GM10266 (cell line): ENCODE measurements around the gene MGMT.

ENCODE experiments used
- DNase-seq: peaks from one replicate; pipeline ENCODE4 v3.0.0; 2012; ENCODE audit errors: extremely low spot score
- TF ChIP-seq, protein P1 (sequence below): IDR thresholded peaks from 2 replicates; pipeline ENCODE4 v1.5.1; 2012; ENCODE audit warnings: mild to moderate bottlenecking, low read depth; ENCODE audit not compliant: control insufficient read depth, insufficient read depth; ENCODE audit errors: missing control alignments

The MGMT gene

GRCh38 chr10:129444359-129444758 is 22.7 kb upstream of the MGMT start:
- TF ChIP-seq, protein P1, sequence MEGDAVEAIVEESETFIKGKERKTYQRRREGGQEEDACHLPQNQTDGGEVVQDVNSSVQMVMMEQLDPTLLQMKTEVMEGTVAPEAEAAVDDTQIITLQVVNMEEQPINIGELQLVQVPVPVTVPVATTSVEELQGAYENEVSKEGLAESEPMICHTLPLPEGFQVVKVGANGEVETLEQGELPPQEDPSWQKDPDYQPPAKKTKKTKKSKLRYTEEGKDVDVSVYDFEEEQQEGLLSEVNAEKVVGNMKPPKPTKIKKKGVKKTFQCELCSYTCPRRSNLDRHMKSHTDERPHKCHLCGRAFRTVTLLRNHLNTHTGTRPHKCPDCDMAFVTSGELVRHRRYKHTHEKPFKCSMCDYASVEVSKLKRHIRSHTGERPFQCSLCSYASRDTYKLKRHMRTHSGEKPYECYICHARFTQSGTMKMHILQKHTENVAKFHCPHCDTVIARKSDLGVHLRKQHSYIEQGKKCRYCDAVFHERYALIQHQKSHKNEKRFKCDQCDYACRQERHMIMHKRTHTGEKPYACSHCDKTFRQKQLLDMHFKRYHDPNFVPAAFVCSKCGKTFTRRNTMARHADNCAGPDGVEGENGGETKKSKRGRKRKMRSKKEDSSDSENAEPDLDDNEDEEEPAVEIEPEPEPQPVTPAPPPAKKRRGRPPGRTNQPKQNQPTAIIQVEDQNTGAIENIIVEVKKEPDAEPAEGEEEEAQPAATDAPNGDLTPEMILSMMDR, result no peak
- no peak for DNase-seq

DNA sequence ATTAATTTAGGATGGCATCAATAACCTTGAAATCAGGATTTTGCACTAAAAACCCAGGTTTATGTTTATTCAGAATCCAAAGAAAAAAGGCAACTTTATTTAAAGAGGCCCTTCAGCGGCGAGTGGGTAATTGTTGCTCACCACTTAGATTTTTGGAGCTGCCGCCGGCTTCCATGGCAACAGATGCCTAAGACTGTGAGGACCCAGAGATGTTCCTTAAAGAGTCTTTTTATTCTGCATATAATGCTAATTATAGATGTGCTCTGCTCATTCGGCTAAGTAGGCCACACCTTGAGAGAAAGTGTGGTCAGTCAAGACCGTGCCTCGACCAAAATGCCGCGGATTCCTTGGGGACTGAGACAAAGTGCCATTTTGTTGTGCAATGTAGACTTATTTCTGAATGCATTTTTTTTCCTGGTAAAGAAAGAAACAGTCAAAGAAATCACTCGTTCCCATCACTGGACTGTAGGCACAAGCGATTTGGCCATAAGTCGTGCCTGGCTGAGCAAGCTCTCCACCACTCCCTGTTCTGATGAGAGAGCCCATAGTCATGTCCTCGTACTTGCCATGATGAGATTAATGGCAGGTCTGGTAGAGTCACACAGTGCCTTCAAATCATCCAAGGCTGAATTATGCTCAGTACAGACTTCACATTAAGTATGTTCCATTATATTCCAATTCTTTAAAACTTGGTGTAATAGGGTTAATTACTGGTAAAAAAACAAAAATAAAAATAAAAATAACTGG is 21.4 kb upstream of the MGMT start:
- TF ChIP-seq, protein P1, result no peak
- DNase-seq, result no peak

- no peak for DNase-seq
- TF ChIP-seq, protein P1, result no peak
Measured at GRCh38 chr10:129446183-129446581, 20.9 kb upstream of the MGMT start.

DNA sequence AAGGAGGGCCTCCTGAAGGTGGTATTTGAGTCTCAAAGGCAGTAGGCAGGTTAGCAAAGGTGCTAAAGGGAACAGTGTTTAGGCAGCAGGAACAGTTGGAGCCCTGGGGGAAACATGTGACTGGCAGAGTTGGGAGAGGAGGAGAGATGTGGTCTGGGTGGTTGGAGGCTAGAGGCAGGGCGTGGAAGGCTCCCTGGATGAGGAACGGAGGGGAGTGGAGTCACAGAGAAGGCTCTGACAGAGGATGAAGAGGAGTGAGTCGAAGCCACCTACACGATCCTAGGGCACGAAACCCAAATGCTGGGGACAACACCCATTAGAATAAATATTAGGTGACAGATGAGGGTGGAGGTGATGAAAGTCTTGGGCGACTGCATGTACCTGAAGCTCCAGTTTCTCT is 19.6 kb upstream of the MGMT start:
- no peak for DNase-seq
- TF ChIP-seq, protein P1, result no peak

DNA sequence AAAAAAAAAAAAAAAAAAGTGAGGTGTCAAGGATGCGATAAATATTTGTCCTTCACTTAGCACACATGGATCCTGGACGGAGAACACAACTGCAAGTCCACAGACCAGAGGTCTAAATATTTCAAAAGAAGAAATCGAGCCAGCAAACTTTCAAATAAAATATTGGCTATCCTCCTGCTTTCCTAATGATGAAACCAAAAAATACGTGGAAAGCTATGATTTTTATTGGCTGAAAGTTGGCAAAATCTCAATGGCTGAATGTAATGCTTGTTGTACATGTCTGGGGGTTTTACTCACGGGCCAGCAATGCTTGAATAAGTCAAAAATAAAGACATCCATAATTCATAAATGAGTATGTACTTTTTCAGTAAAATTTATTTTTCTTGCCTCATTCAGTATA is 19.0 kb upstream of the MGMT start:
- TF ChIP-seq, protein P1, result no peak
- no peak for DNase-seq

- TF ChIP-seq, protein P1, result no peak
- DNase-seq, result no peak
Measured at GRCh38 chr10:129448539-129448938, 18.5 kb upstream of the MGMT start.

DNA sequence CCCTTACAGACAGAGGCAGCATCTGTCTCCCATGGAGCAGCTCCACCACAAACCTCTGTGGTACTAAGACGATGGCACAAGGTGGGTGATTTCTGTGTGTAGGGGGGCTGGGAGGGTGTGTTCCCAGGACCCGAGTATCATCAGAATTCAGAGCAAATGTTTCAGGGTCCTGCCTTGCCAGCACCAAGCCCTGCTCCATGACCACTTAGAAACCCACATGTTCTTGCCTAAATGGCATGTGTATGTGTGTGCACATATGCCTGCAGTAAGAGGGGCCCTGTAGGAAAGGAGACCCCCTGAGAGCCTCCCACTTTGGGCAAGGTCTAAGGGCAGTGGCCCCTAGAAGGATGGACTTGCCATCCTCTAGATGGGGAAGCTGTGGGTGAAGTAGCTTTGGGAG is 17.1 kb upstream of the MGMT start:
- no peak for DNase-seq
- TF ChIP-seq, protein P1, result no peak
